Caki2 (cell line): Measurements from ENCODE around the gene CEP104. TPM values are rescaled to one million over a fixed set of nuclear protein-coding genes. Genes with fewer than 3 reads are reported as not detected.

ENCODE experiments used
- DNase-seq: peaks from one replicate; pipeline ENCODE4 v3.0.0-alpha.2; 2015; ENCODE audit warnings: low read depth
- in situ Hi-C: cut with HindIII; loops from 2 replicates; pipeline ENCODE4 v1.10.0; 2016; ENCODE audit warnings: low sequenced_read_pairs, low pct_unique_long_range_greater_than_20kb, mixed read lengths
- total RNA-seq: library from RNA; depleted of rRNA; stranded (reverse); fragments of >200 nt; shearing (Covaris generic); gene quantifications from 2 replicates; pipeline ENCODE4 v1.2.3, GENCODE V29; 2014; ENCODE audit warnings: low replicate concordance

CEP104 gene
- total RNA-seq, 1 experiment from 2014 or later: 24.9 TPM

DNA sequence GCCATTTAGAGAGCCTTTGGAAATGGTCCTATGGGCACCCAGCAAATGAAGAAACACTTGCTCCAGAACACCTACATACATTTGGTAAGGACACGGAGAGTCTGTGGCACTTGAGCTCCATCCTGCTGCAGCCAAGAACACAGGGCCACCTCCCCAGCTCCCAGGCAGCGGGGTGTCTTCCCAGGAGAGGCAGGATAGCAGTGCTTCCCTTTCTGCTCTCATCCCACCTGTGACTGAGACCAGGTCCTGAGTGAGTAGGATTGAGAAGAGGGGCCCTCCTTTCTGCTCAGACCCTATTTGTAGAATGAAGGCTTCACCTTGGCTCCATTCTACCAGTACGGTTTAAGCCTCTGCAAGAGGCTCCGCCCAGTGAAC lies 38.9 kb upstream of the CEP104 start:
- in situ Hi-C loops: no loop called here
- no peak for DNase-seq

DNA sequence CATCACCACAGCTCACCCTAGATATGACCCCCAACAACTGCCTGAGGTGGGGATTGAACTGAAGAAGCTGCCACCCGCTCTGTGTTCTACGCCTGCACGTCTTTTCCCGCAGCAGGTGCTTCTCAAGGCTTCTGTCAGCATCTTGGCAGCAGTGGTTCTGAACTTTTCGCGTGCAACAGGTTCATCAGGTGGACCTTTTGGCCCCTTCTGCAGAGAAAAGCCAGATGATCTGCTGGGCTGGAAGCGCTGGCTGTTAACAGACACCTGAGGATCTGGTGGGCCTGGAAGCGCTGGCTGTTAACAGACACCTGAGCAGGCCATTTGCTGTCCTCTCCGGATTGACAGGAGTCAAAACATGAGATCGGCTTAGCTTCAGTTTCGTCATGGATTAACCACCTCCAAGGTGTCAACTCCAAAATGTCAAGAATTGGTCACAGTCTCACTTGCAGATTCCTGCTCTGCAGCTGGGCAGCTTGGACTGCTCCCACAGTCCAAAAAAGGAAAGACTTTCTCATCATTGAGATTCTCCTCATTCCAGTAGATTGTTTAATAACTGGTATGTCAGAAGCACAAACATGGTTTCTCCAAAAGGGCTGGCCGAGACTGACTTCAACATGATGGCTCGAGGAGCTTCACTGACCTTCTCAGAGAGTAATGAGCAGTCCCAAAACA lies 38.4 kb upstream of the CEP104 start:
- DNase-seq: no peak
- in situ Hi-C loops: no loop called here

DNA sequence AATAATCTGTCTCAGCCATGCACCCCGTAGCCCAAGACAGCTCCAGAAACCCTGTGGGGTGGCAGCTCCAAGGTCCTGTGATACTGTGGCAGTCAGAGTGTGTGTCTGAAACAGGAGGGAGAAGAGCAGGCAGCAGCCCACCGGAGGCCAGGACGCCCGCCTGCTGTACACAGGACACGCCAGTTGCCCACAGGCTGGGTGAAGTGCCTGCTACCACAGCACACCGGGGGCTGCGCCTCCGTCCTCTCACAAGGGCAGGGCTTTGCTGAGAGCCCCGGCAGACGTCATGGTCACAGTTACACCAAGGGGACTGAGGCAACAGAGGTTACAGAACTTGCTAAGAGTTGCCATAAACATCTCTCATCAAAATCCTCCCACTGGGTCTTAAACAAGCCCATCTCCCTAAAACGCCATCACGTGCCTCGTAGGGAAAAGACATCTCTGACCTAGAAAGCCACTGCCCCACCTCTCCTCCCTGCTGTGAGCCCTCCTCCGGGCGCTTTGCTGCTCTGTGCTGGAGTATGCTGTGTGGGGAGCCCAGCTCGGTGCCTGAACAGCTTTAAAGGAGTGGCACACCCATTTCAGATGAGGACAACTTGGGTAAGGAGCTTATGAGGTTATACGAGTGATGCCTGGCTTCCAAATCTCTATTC lies 37.7 kb upstream of the CEP104 start:
- DNase-seq: no peak
- in situ Hi-C loops: no loop called here

DNA sequence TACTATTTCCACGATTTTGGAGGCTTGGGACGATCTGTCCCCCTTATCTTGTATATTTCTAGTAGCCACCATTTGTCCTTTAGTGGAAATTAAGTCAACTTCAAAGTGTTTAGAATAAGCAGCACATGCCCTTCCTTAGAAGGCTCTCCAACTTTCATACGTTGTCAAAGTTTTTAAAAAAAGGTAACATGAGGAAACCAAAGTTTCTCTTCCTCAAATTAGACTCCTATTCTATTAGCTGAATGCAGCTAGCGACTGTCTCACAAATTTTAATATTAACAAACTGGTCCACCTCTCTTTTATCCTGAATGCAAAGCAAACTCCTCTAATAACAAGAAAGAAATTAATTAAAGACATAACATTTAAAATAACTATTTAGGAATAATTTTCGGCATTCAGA lies 36.2 kb upstream of the CEP104 start:
- in situ Hi-C loops: no loop called here
- DNase-seq: no peak

DNA sequence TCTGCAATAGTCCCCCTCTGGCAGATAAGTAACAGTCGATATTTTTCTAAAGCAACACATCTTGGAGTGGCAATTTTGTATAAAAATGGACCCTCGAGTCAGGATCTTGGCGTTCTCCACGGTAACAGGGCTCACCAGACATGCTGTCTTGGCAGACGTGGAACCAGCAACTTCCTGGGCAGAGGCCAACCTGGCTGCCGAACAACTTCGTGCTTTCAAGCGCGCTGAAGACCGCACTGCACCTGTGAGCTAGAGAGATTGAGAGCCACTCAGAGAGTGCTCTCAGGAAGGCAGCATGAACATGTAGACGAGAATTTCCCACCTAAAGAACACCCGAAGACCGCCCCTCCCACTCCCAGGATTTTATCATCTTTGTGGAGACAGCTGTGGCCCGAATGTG lies 35.7 kb upstream of the CEP104 start:
- in situ Hi-C loops: no loop called here
- no peak for DNase-seq

DNA sequence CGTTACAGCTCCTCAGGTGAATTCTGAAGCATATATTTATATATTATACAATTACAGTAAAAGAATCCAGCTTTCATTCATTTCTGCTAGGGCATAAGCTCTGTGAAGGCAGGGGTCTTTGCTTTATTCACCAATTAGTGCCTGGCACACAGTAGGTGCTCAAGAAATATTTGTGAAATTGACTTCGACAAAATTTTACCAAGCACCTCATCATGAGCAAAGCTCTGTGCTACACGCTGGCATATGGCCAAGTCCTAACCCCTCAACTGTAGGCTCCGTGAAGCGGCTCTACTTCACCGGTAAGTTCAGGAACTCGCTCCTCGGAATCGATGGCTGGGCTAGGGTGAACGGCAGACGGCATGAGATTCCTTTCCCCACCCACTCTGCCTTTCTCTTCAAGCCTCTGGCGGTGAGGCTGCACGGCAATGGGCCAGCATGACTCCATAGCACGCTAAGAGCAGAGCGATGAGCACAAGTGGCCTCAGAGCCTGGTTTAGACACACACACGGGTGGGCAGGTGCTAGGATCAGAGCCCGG lies 34.4 kb upstream of the CEP104 start:
- in situ Hi-C loops: no loop called here
- DNase-seq: no peak

DNA sequence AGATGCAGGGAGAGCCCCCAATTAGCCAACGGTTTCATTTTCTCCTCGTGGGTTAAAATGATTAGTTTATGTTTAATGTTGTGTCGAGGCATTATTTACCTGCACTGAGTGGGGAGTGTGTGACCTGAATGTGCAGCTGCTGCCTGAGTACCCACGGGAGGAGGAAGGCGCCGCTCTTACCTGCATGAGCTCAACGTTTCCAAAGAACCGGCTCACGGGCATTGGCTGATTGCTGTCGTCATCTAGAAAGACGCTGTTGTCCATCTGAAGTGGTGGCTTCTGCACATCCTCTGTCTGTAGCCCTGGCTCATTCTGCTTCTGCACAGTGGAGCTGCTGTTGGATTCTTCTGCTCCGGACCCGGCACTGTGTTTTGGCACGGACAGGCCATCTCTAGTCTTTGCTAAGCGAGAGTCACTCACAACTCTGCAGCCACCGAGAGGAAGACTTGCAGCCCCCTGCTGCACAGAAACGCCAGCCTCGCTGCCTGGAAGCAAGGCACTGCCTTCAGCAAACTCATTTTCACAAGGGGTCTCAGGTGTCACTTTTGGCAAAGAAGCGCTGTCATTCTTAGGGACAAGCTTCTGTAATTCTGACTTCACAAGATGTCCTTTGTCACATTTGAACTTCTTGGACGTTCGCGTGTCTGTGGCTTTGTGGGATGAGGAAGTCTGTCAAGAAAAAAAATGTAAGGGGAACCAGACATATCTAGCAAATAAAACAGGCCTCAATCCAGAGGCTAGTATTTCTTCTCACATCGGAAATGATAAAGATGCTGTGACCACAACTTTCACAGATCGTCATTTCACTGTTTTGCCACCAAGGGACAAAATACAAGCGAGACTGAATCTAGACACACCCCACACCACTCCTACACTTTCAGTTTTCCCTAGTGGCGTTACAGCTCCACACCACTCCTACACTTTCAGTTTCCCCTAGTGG lies 33.6 kb upstream of the CEP104 start:
- no peak for DNase-seq
- in situ Hi-C loops: no loop called here

DNA sequence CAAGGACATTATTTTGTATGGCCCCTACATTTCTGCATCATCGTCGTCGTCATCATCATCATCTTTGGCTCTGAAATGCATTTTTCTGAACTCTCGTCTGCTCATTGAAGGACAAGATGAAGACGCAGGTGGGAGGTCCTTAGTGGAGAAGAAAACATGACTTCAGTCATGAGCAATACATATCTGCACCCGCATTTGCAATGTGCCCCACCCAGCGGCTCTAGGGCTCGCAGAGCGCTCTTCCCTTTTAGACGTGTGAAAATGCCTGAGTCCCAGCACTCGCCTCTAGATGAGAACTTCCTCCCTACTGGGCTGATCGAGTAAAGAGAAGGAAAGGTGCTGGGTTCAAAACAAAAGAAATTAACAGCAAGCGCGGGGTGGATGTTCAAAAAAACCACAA lies 32.9 kb upstream of the CEP104 start:
- no peak for DNase-seq
- in situ Hi-C loops: no loop called here

DNA sequence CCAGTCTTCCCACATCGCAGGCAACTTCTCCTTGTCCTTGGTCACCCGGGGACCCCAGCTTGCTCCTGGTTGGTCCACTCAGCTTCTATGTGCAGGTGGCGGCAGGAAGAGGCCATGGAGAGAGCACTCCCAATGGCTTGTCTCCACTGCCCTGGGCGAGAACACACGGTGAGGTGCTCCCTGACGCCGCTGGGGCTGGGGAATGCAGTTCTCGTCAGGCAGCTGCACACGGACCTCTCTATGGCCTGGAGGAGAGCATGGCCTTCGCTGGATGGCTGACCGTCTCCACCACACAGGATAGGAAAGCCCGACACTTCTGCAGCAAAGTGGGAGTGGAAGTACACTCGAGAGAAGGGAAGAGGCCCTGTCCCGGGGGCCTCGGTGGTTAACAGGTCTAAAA lies 31.3 kb upstream of the CEP104 start:
- in situ Hi-C loops: no loop called here

DNA sequence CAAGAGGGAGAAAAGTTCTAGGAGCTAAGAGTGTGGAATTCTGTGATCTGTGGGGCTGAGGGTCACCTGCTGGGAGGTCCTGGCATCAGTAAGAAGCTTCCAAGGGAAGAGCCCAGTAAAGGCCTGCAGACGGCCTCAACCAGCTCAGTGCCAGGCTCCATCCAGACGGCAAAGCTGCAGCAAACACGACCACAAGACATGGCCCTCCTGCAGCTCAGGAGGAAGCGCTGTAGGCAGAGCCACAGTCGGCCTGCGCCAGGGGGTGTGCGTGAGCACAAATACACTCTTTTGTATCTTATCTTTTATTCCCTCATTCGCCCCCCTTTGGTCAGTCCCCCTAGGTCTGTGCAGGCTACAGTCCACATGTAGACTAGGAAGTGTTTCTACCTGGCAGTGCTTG lies 29.7 kb upstream of the CEP104 start:
- no peak for DNase-seq
- in situ Hi-C loops: no loop called here

More for the DNA sequence above, 31.3 kb upstream of the CEP104 start:
- DNase-seq: no peak

DNA sequence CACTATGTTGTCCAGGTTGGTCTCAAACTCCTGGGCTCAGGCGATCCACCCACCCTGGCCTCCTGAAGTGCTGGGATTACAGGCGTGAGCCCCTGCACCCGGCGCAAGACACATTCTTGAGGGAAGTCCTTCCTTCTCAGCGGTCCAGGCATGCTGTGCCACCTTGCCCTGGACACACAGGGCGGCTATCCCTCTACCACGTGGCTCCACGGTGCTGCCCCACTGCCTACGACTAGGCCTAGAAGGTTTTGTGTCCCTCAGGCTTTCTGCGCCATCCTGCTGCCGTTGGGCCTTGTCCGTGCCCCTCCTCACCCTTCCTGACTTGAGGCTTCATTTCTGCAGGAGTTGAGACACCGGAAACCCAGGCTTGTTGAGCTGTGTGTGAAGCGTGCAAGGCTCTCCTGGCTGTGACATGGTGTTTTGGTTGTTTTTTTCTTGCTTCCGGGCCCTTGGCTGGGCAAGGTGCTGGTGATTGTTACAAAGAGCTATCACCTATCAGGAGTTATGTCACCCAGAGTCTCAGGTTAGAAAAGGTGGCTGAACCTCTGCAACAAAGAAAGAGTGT lies 29.2 kb upstream of the CEP104 start:
- in situ Hi-C loops: no loop called here
- no peak for DNase-seq

DNA sequence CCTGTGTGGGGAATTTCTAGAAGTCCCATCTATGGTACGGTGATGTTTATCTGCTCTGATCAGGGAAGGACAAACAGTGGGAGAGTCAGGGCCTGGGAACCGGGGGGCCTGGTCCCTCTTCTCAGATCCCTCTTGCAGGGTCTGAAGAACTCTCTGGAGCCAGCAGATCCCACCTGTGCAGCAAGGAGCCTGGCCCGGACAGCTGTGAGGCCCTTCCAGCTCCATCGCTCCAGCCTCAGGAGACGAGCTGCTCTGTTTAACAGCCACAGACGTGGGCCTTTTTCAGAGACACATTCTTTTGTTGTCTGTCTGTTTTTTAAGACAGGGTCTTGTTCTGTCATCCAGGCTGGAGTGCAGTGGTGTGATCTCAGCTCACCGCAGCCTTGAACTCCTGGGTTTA lies 28.6 kb upstream of the CEP104 start:
- DNase-seq: no peak

DNA sequence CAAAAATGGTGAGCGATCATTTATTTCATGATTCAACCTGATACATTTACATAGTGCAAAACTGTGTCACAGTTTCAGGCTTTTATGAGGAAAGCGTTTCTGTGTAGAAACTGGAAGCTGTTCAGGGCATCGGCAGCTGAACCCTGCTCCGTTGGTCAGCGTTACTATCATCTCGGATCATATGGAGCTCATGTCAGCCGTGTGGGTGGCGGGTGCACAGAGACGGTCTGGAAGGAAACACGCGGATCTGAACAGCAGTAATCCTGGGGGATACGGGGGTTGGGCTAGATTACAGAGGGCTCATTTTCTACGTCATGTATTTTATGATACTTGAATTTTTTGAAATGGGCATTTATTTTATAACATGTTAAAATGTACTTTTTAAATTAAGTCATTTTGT lies 28.0 kb upstream of the CEP104 start:
- in situ Hi-C loops: no loop called here
- DNase-seq: no peak

More for the DNA sequence above, 28.6 kb upstream of the CEP104 start:
- in situ Hi-C loops: no loop called here

DNA sequence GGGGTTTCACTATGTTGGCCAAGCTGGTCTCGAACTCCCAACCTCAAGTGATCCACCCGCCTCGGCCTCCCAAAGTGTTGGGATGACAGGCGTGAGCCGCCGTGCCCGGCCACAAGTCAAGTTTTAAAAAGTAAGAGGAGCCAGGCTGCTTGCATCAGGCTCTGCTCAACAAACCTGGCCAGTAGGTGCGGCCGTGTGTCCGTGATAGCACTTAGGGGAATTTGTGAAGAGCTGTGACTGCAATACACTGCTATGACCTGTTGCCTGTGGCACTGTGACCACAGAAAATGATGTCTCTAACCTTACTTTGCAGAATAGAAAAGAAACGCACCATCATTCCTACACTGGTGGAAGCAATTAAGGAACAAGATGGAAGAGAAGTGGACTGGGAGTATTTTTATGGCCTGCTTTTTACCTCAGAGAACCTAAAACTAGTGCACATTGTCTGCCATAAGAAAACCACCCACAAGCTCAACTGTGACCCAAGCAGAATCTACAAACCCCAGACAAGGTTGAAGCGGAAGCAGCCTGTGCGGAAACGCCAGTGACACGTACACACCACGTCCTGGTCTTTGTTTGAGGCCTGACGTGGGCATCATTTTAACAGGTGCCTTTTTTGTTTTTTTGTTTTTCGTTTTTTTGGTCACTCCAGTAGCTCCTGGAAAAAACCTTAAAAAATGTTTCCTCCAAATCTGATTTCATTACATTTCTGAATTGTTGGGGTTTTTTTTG lies 26.3 kb upstream of the CEP104 start:
- in situ Hi-C loops: no loop called here
- DNase-seq: no peak

DNA sequence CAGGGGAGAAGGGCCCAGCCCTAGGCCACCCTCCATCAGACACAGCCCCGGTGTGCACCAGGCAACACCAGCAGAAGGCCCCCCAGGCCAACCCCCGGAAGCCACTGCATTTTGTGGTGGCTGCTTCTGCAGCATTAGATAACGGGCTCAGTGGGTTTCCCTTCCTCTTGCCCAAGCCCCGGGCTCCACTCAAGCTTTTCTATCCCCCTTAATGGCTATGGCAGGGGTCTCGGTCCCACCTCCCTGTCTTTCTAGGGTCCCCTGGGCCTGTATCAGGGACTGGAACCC lies 24.1 kb upstream of the CEP104 start:
- in situ Hi-C loops: no loop called here
- DNase-seq: no peak

DNA sequence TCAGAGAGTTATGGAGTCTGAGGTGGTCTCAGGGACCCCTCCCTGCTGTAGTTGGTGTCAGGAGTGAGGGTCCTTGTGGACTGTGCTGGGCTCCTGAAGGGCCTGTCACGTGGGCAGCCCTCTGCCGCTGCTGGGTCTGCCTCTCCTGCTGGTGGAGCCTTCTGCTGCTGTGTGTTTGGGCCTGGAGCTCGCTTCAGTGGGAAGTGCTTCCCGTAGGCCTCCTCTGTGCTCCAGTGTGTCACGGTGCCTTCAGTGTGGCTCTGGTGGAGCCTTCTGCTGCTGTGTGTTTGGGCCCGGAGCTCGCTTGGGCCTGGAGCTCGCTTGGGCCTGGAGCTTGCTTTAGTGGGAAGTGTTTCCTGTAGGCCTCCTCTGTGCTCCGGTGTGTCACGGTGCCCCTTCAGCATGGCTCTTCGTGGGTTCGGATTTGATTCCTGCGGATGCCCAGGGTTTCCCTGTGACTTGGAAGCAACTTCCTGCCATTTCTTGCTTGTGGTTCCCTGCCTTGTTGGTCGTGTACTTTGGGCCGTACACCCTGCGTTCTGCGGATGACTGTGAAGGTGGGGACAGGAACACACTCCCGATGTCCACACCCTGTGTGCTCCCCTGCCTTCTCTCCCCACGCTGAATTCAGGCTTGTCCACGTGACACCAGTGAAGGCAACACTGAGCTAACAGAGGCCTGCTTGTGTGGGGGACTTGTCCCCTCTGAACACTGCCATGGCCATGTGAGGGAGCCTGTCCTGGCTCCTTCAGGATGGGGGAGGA lies 23.6 kb upstream of the CEP104 start:
- in situ Hi-C loops: no loop called here
- DNase-seq: no peak

DNA sequence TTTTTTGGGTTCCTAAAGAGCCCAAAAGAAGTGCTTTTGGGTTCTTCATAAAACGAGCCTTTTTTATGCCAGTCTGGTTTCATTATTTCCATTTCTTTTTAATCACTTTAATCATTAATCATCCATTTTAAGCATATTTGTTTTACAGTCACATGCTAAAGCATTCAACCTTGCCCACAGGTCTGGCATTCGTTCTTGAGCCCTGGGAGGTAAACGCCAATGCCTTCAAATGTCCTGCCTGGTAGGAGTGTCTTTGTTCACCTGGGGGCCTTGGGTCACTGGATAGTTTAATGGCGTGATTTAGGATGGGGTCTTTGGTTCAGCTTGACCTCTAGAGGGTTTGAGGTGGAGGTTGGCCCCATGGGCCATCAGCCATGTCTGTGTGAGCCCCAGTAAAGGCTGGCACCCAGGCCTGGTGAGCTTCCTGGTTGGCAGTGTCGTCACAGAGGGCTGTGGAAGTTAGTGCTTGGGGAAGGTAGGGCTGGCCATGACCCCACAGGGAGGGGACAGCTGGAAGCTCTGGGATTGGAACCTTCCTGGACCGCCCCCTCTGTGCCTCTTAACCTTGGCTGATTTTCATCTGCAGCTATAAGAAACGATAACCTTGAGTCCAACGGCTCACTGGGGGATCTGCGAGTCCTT lies 22.9 kb upstream of the CEP104 start:
- in situ Hi-C loops: no loop called here

More for the DNA sequence above, 22.9 kb upstream of the CEP104 start:
- no peak for DNase-seq
